ENCODE results near the gene KCNIP3. TPM values are rescaled to one million over a fixed set of nuclear protein-coding genes. Genes with fewer than 3 reads are reported as not detected.
"Not testable (repeated sequence)": the region's sequence is repeated elsewhere in the genome, so short reads cannot be mapped to it uniquely, and the experiment has no call there.

KCNIP3 gene
- total RNA-seq, 1 experiment from 2014 or later = not detected

DNA sequence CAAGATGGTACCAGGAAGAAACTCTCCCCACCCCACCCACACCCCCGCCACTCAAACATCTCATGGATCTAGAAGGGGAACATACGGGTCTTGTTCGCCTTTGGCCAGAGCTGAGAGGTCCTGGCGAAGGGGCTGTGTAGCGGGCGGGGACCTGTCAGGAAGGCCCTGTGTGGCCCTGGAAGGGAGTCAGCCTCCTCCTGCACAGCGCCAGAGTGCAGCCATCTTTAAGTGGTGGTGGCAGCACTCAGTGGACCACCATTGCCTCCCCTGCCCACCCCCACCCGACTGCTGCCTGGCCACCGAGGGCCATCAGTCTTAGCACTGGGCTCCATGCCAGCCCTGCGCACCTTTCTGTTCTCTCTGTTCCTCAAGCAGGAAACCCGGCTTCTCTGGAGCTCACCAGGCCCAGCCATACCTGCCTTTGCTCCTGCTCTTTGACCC lies 93.8 kb downstream of the KCNIP3 start:
- Histone ChIP-seq H3K9ac (ENCODE audit: low read length) (no peak overlapping the region), H4K20me1 (ENCODE audit: insufficient read depth, low read depth, low read length) (no peaks in the 10 kb centered on the region), H3K79me2 (ENCODE audit: low read length) (no peaks in the 10 kb centered on the region), H3K9me2 (replicated peaks; ENCODE audit: insufficient read depth, low read length) (no peaks in the 10 kb centered on the region), H3K27me3 (ENCODE audit: low read length) (no peaks in the 10 kb centered on the region), H3K27ac (ENCODE audit: low read length) (no peak overlapping the region), H3K4me1 (ENCODE audit: low read length) (no peaks in the 10 kb centered on the region), H2AFZ (ENCODE audit: low read length) (no peak overlapping the region), H3K4me3 (ENCODE audit: low read length) (no peak overlapping the region), H3K4me2 (ENCODE audit: low read depth, low read length, poor library complexity, severe bottlenecking) (no peak overlapping the region), H3K9me3 (ENCODE audit: low read length) (no peaks in the 10 kb centered on the region), H3K36me3 (ENCODE audit: insufficient read depth, low read length) (no peaks in the 10 kb centered on the region)
- no peak for DNase-seq

DNA sequence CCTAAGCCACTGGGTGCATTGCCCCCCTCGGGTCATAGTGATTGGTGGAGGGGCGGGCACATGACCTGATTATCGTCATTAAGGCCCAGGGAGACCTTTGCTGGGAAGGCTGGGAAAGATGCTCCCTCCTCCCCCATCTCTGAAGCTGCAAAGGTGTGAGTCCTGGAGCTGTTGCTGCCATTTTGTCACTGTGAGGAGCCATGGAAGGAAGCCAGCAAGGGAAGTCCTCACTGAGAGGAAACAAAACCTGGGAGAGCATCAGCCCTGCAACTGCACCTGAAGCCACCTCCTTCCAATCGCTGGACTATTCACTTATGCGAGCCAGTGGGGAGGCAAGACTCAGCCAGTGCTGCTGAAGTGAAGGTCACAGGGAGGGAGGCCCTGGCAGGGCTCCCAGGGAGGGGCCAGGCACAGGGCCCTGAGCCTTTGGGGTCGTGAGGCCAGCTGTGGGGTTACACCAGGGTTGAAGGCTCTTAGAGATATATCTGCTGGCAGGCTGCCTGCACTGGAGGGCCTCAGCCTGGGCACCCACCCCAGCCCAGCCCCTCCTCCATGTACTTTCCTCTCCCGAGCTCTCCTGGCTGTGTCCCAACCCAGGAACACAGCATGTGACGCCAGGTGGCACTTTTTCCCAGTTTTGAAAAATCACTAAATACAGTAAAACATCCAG lies 94.6 kb downstream of the KCNIP3 start:
- Histone ChIP-seq H3K27ac (ENCODE audit: low read length) (no peak overlapping the region), H3K36me3 (ENCODE audit: insufficient read depth, low read length) (no peaks in the 10 kb centered on the region), H3K9me2 (replicated peaks; ENCODE audit: insufficient read depth, low read length) (no peaks in the 10 kb centered on the region), H3K4me1 (ENCODE audit: low read length) (no peaks in the 10 kb centered on the region), H3K4me2 (ENCODE audit: low read depth, low read length, poor library complexity, severe bottlenecking) (no peak overlapping the region), H4K20me1 (ENCODE audit: insufficient read depth, low read depth, low read length) (no peaks in the 10 kb centered on the region), H2AFZ (ENCODE audit: low read length) (no peak overlapping the region), H3K79me2 (ENCODE audit: low read length) (no peaks in the 10 kb centered on the region), H3K9ac (ENCODE audit: low read length) (no peak overlapping the region), H3K9me3 (ENCODE audit: low read length) (no peaks in the 10 kb centered on the region), H3K27me3 (ENCODE audit: low read length) (no peaks in the 10 kb centered on the region), H3K4me3 (ENCODE audit: low read length) (no peak overlapping the region)
- no peak for DNase-seq

DNA sequence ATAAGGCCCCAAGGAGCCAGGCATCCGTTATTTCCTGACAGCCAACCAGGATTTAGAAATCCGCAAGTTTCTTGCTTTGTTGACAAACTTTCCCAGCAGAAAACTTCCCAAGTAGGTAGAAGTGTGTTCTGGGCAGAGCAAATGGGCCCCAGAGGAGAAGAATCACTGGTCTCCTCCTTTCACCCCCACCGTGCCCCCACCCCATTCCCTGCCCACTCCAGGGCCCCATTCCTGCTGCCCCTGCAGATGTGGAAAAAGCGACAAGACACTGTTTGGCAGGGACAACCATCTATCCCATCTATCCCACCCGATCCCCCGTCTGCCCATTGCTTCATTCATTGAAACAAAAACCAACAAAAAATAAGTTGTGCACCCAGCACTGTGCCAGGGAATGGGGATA lies 95.2 kb downstream of the KCNIP3 start:
- no peaks in the 10 kb centered on the region for H3K79me2 ChIP-seq (ENCODE audit: low read length)
- DNase-seq = no peak

DNA sequence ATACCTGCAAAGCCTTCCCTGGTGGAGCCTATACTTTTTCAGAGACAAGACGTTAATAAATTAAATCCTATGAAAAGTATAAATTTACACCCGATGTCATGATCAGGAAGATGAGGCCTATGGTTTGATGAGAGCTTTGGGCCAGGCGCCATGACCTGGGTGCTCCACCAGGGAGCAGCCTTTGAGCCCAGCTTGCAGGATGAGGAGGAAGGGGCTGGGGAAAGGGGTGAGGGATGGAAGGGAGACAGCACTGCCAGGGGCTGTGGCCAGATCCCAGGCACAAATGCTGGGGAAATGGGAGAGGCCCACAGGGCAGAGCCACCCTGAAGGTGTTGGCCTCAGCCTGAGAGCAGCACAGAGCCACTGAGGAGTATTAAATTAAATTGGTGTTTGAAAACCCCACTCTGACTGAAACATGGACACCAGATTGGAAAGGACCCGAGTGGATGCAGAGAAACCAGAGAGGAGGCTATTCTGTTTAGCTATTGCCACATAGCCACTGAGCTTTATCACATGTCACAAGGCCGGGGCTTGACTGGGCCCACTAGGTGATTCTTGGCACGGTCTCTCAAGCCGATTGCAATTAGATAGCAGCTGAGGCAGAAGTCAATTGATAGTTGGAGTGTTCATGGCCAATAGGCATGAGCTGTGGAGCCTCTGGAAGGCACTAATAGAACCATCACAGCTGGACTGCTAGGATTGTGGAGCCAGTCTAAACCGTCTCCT lies 95.7 kb downstream of the KCNIP3 start:
- no peak overlapping the region for H3K4me3 ChIP-seq (ENCODE audit: low read length)
- no peak overlapping the region for H3K27ac ChIP-seq (ENCODE audit: low read length)
- H4K20me1 ChIP-seq (ENCODE audit: insufficient read depth, low read depth, low read length) = no peaks in the 10 kb centered on the region
- H3K4me2 ChIP-seq (ENCODE audit: low read depth, low read length, poor library complexity, severe bottlenecking) = no peak overlapping the region
- no peaks in the 10 kb centered on the region for H3K9me3 ChIP-seq (ENCODE audit: low read length)
- H3K4me1 ChIP-seq (ENCODE audit: low read length) = no peaks in the 10 kb centered on the region
- DNase-seq = no peak
- no peaks in the 10 kb centered on the region for H3K27me3 ChIP-seq (ENCODE audit: low read length)
- H2AFZ ChIP-seq (ENCODE audit: low read length) = no peak overlapping the region
- no peaks in the 10 kb centered on the region for H3K36me3 ChIP-seq (ENCODE audit: insufficient read depth, low read length)
- H3K79me2 ChIP-seq (ENCODE audit: low read length) = no peaks in the 10 kb centered on the region
- H3K9me2 ChIP-seq (replicated peaks; ENCODE audit: insufficient read depth, low read length) = no peaks in the 10 kb centered on the region
- no peak overlapping the region for H3K9ac ChIP-seq (ENCODE audit: low read length)

More for the DNA sequence above, 95.2 kb downstream of the KCNIP3 start:
- H3K4me1 ChIP-seq (ENCODE audit: low read length) = no peaks in the 10 kb centered on the region
- no peak overlapping the region for H3K27ac ChIP-seq (ENCODE audit: low read length)
- no peak overlapping the region for H3K4me3 ChIP-seq (ENCODE audit: low read length)
- H4K20me1 ChIP-seq (ENCODE audit: insufficient read depth, low read depth, low read length) = no peaks in the 10 kb centered on the region
- no peak overlapping the region for H2AFZ ChIP-seq (ENCODE audit: low read length)
- no peaks in the 10 kb centered on the region for H3K36me3 ChIP-seq (ENCODE audit: insufficient read depth, low read length)
- H3K9me2 ChIP-seq (replicated peaks; ENCODE audit: insufficient read depth, low read length) = no peaks in the 10 kb centered on the region
- no peak overlapping the region for H3K9ac ChIP-seq (ENCODE audit: low read length)
- H3K27me3 ChIP-seq (ENCODE audit: low read length) = no peaks in the 10 kb centered on the region
- H3K4me2 ChIP-seq (ENCODE audit: low read depth, low read length, poor library complexity, severe bottlenecking) = no peak overlapping the region
- H3K9me3 ChIP-seq (ENCODE audit: low read length) = no peaks in the 10 kb centered on the region

DNA sequence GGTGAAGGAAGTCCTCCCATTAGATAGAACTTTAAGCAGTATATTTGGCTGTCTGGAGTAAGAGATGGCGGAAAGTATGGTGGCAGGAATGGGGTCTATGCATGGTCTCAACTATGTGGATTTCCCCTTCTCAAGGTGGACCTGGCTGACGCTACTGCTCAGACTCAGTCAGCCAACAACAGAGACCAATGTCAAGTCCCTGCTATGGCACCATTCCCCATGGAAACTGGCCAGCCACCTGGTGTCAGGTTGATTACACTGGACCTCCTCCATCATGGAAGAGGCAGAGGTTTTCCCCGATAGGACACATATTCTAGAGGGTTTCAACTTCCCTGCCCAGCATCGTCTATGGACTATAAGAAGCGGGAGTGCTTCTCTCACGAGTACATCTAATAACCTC lies 96.8 kb downstream of the KCNIP3 start:
- no peak overlapping the region for H3K27ac ChIP-seq (ENCODE audit: low read length)
- no peaks in the 10 kb centered on the region for H3K9me3 ChIP-seq (ENCODE audit: low read length)
- H3K79me2 ChIP-seq (ENCODE audit: low read length) = no peaks in the 10 kb centered on the region
- H3K4me3 ChIP-seq (ENCODE audit: low read length) = no peak overlapping the region
- no peaks in the 10 kb centered on the region for H3K36me3 ChIP-seq (ENCODE audit: insufficient read depth, low read length)
- H3K27me3 ChIP-seq (ENCODE audit: low read length) = no peaks in the 10 kb centered on the region
- H2AFZ ChIP-seq (ENCODE audit: low read length) = no peak overlapping the region
- no peaks in the 10 kb centered on the region for H3K9me2 ChIP-seq (replicated peaks; ENCODE audit: insufficient read depth, low read length)
- H3K4me1 ChIP-seq (ENCODE audit: low read length) = no peaks in the 10 kb centered on the region
- no peak for DNase-seq
- no peak overlapping the region for H3K9ac ChIP-seq (ENCODE audit: low read length)
- no peaks in the 10 kb centered on the region for H4K20me1 ChIP-seq (ENCODE audit: insufficient read depth, low read depth, low read length)
- no peak overlapping the region for H3K4me2 ChIP-seq (ENCODE audit: low read depth, low read length, poor library complexity, severe bottlenecking)

DNA sequence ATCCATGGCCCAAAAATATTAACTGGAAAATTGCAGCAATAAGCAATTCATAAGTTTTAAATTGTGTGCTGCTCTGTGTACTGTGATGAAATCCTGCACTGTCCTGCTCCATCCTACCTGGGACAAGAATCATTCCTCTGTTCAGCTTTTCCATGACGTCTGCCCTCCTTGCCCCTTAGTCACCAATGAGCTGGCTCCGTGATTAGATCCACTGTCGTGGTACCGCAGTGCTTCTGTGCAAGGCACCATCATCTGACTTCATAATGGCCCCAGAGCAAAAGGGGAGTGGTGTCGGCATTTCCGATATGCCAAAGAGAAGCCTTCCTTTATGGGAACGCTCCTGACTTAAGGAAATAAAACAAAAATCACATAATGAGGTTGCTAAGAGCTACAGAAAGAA lies 101.9 kb downstream of the KCNIP3 start:
- no peaks in the 10 kb centered on the region for H3K36me3 ChIP-seq (ENCODE audit: insufficient read depth, low read length)
- H4K20me1 ChIP-seq (ENCODE audit: insufficient read depth, low read depth, low read length) = no peaks in the 10 kb centered on the region
- no peak overlapping the region for H3K9ac ChIP-seq (ENCODE audit: low read length)
- no peak overlapping the region for H3K27ac ChIP-seq (ENCODE audit: low read length)
- H3K9me3 ChIP-seq (ENCODE audit: low read length) = no peaks in the 10 kb centered on the region
- DNase-seq = no peak
- no peak overlapping the region for H3K4me2 ChIP-seq (ENCODE audit: low read depth, low read length, poor library complexity, severe bottlenecking)
- H3K4me3 ChIP-seq (ENCODE audit: low read length) = no peak overlapping the region
- H3K27me3 ChIP-seq (ENCODE audit: low read length) = no peaks in the 10 kb centered on the region
- peaks cover 15% of the 10 kb centered on the region for H3K4me1 ChIP-seq (ENCODE audit: low read length)
- H3K9me2 ChIP-seq (replicated peaks; ENCODE audit: insufficient read depth, low read length) = no peaks in the 10 kb centered on the region
- no peak overlapping the region for H2AFZ ChIP-seq (ENCODE audit: low read length)
- H3K79me2 ChIP-seq (ENCODE audit: low read length) = peaks cover 15% of the 10 kb centered on the region

DNA sequence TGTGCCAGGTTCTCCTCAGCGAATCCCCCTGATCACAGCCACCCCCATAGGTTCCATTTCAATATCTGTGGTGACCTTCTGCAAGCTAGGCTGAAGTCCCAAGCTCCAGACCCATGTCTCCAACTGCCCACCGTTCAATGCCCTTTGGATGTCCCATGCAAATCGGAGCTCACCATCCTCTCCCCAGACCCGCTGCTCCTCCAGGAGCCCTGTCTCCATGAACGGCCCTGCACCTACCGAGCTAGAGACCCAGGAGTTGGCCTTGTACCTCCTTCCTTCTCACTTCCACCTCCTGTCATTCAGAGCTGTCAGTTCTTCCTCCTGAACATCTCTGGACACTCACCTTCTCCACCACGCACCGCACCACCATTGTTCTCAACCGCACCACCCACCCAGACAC lies 104.3 kb downstream of the KCNIP3 start:
- H4K20me1 ChIP-seq (ENCODE audit: insufficient read depth, low read depth, low read length) = no peaks in the 10 kb centered on the region
- peak overlapping the region; percentile 92 for H3K9ac ChIP-seq (ENCODE audit: low read length)
- H2AFZ ChIP-seq (ENCODE audit: low read length) = no peak overlapping the region; the same call in 1 of the 2 replicates

DNA sequence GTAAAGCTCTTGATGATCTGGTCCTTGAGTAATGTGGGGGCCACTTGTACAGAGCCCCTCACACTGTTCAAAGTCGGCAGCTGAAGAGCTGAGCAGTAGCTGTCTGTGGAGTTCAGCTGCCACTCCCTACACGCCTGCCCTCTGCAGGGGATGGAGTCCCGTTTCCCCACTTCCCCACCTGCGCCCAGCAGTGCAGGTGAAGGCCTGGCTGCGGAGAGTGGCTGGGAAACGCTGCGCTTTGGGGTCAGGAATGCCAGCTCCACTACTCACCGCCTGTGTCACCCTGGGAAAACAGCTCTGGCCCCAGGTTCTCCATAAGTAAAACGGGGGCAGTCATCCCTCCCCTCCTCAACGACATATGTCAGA lies 104.8 kb downstream of the KCNIP3 start:
- peak overlapping the region; percentile 95 for H3K4me3 ChIP-seq (ENCODE audit: low read length)

More for the DNA sequence above, 104.3 kb downstream of the KCNIP3 start:
- H3K4me2 ChIP-seq (ENCODE audit: low read depth, low read length, poor library complexity, severe bottlenecking) = peak overlapping the region; percentile 71
- H3K36me3 ChIP-seq (ENCODE audit: insufficient read depth, low read length) = no peaks in the 10 kb centered on the region
- H3K9me3 ChIP-seq (ENCODE audit: low read length) = no peaks in the 10 kb centered on the region
- peaks cover 15% of the 10 kb centered on the region for H3K4me1 ChIP-seq (ENCODE audit: low read length)
- H3K9me2 ChIP-seq (replicated peaks; ENCODE audit: insufficient read depth, low read length) = no peaks in the 10 kb centered on the region
- peaks cover 21% of the 10 kb centered on the region for H3K79me2 ChIP-seq (ENCODE audit: low read length)
- no peak overlapping the region for H3K27ac ChIP-seq (ENCODE audit: low read length)
- H3K27me3 ChIP-seq (ENCODE audit: low read length) = no peaks in the 10 kb centered on the region
- H3K4me3 ChIP-seq (ENCODE audit: low read length) = peak overlapping the region; percentile 95
- no peak for DNase-seq

More for the DNA sequence above, 104.8 kb downstream of the KCNIP3 start:
- Histone ChIP-seq H3K79me2 (ENCODE audit: low read length) (peaks cover 21% of the 10 kb centered on the region), H3K9ac (ENCODE audit: low read length) (peak overlapping the region; percentile 92), H3K4me1 (ENCODE audit: low read length) (peaks cover 15% of the 10 kb centered on the region), H2AFZ (ENCODE audit: low read length) (peak overlapping the region; percentile 94), H3K4me2 (ENCODE audit: low read depth, low read length, poor library complexity, severe bottlenecking) (peak overlapping the region; percentile 71)
- peak; percentile 50 for DNase-seq
- H3K9me2 ChIP-seq (replicated peaks; ENCODE audit: insufficient read depth, low read length); H3K36me3 ChIP-seq (ENCODE audit: insufficient read depth, low read length); H4K20me1 ChIP-seq (ENCODE audit: insufficient read depth, low read depth, low read length); H3K9me3 ChIP-seq (ENCODE audit: low read length); H3K27ac ChIP-seq (ENCODE audit: low read length); H3K27me3 ChIP-seq (ENCODE audit: low read length): not testable (repeated sequence)

Data from Karpas-422 (cell line).